Activated CD4-positive, alpha-beta T cell treated with anti-CD3 and anti-CD28 coated beads, Interleukin-2, amount 10 ng/mL, durations not matched to agents 24 days and 14 days (primary cell): ENCODE results near the gene TRIM8. TPM values are rescaled to one million over a fixed set of nuclear protein-coding genes. Genes with fewer than 3 reads are reported as not detected.
"Not testable (repeated sequence)": the region's sequence is repeated elsewhere in the genome, so short reads cannot be mapped to it uniquely, and the experiment has no call there.

Source experiments
- DNase-seq: peaks from one replicate; pipeline ENCODE4 v3.0.0; 2022
- H3K27ac Mint-ChIP-seq: one replicate; pipeline ENCODE4 v1.8.0; 2022; ENCODE audit warnings: mild to moderate bottlenecking, mixed read lengths
- H3K27me3 Mint-ChIP-seq: one replicate; pipeline ENCODE4 v1.8.0; 2022; ENCODE audit warnings: mixed read lengths
- H3K36me3 Mint-ChIP-seq: one replicate; pipeline ENCODE4 v1.8.0; 2022; ENCODE audit warnings: low read depth, mild to moderate bottlenecking, mixed read lengths
- H3K4me1 Mint-ChIP-seq: one replicate; pipeline ENCODE4 v1.8.0; 2021; ENCODE audit warnings: mixed read lengths
- H3K4me3 Mint-ChIP-seq: one replicate; pipeline ENCODE4 v1.8.0; 2022; ENCODE audit warnings: mild to moderate bottlenecking, moderate library complexity, mixed read lengths
- H3K9me3 Mint-ChIP-seq: one replicate; pipeline ENCODE4 v1.8.0; 2021; ENCODE audit warnings: mixed read lengths
- intact Hi-C: fragments of 100-400 bp; cut with micrococcal nuclease; formaldehyde crosslinking; loops from one replicate; pipeline ENCODE4 v1.15.1; 2023
- total RNA-seq: library from RNA; stranded (reverse); gene quantifications from 2 replicates; pipeline ENCODE4 v1.2.3, GENCODE V29; 2022

The TRIM8 gene
- total RNA-seq, 1 donor from 2014 or later = 85.5 TPM

DNA sequence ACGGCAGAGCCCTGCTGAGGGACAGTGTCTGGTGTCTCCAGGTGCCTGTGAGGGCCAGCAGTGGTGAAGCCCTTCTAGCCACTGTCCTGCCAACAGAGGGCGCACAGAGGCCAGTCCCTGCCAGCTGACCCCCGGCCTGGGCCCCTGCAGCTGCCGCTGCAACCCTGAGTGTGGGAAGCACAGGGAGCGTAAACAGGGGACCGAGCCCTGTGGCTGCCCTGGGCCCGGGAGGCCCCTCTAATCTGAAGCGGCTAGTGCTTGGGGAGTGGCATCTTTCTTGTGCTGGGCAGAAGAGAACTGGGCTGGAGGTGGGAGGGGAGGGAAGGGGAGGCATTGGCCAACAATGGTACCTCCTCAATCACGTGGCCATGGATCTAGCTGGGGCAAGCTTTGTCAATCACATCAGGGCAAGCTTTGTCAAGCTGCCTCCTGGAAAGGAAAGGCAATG is 34.6 kb downstream of the TRIM8 start:
- Mint-ChIP-seq H3K36me3 (peaks cover 8% of the 10 kb centered on the region), H3K4me1 (peaks cover 30% of the 10 kb centered on the region), H3K27ac (no peak overlapping the region), H3K27me3 (no peaks in the 10 kb centered on the region), H3K4me3 (no peak overlapping the region), H3K9me3 (no peaks in the 10 kb centered on the region)
- intact Hi-C loops = loop anchor here (5.0 kb wide), 1 partner anchor 33 kb away; the partner anchor contains the start of genes ARL3 and SFXN2
- DNase-seq = peak; percentile 67

DNA sequence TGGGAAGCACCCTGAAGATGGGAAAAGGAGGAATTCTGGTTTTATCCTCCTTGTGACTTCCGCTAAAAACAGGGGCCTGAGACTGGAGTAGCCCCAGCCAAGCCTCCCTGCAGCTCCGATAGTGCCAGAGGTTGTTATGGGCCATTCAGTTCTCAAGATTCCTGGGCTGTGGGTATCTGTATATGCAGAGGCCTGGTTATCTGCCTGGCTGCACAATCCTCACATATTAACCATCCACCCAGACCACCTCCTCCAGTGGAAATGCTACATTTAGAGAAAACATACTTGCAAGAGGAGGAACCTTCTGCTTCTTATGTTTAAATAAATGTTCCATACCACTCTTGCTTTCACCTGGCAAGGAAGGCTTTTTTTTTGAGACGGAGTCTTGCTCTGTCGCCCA is 35.3 kb downstream of the TRIM8 start:
- H3K4me1 Mint-ChIP-seq = peaks cover 23% of the 10 kb centered on the region
- no peak overlapping the region for H3K4me3 Mint-ChIP-seq
- H3K9me3 Mint-ChIP-seq = no peaks in the 10 kb centered on the region
- DNase-seq = no peak
- H3K27me3 Mint-ChIP-seq = no peaks in the 10 kb centered on the region
- intact Hi-C loops = loop anchor here (5.0 kb wide), 1 partner anchor 33 kb away; the partner anchor contains the start of genes ARL3 and SFXN2
- H3K36me3 Mint-ChIP-seq = peaks cover 10% of the 10 kb centered on the region
- no peak overlapping the region for H3K27ac Mint-ChIP-seq

- Mint-ChIP-seq H3K36me3 (peaks cover 16% of the 10 kb centered on the region), H3K27me3 (no peaks in the 10 kb centered on the region), H3K4me3 (no peak overlapping the region), H3K27ac (peak overlapping the region; percentile 1), H3K4me1 (peaks cover 12% of the 10 kb centered on the region), H3K9me3 (no peaks in the 10 kb centered on the region)
- DNase-seq = no peak
- intact Hi-C loops = no loop called here
These were observed 37.4 kb downstream of the TRIM8 start for GRCh38 chr10:102681696-102682095.

DNA sequence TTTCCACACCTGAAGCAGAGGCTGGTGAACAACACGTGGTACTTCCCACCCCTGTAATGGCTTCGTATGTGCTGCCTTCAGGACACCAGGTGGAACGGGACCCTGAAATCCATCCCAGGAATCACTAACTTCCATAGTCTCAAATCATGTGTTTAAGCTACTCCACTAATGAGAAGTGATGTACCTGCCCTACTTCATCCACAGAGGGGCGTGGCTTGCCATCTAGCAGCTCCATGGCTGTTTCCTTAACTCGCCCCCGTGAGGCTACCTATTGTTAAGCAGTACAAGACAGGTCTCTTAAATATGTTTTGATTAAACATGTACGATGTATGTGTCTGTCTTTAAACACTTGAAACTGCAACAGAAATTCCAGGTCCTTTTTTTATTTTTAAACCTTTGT is 38.1 kb downstream of the TRIM8 start:
- peaks cover 12% of the 10 kb centered on the region for H3K4me1 Mint-ChIP-seq
- intact Hi-C loops = no loop called here
- H3K27ac Mint-ChIP-seq = no peak overlapping the region
- no peaks in the 10 kb centered on the region for H3K27me3 Mint-ChIP-seq
- peaks cover 16% of the 10 kb centered on the region for H3K36me3 Mint-ChIP-seq
- H3K4me3 Mint-ChIP-seq = no peak overlapping the region
- no peak for DNase-seq
- H3K9me3 Mint-ChIP-seq = no peaks in the 10 kb centered on the region

GRCh38 chr10:102682981-102683380 is 38.7 kb downstream of the TRIM8 start:
- intact Hi-C loops = no loop called here
- Mint-ChIP-seq H3K4me3 (no peak overlapping the region), H3K9me3 (no peaks in the 10 kb centered on the region), H3K36me3 (peaks cover 16% of the 10 kb centered on the region), H3K27me3 (no peaks in the 10 kb centered on the region), H3K4me1 (peaks cover 12% of the 10 kb centered on the region), H3K27ac (no peak overlapping the region)
- DNase-seq = no peak

DNA sequence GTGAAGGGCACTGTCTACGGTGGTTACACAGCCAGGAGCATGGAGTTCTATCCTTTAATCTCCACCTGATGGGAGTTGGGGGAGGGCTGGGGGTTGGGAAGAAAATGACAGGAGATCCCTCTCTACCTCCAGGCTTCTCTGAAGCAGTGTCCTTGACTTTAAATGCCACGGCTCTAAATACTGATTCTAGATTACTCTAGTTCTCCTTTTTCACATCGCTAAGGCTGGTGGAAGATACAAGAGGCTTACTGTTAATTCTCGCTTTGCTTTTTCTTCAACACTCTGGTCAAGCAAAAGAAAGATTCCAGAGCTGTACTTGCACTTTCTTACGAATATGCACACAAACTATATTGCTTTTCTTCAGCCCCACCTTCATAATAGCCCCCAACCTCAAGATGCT is 39.5 kb downstream of the TRIM8 start:
- Mint-ChIP-seq H3K27me3 (no peaks in the 10 kb centered on the region), H3K27ac (no peak overlapping the region), H3K4me3 (no peak overlapping the region), H3K4me1 (peaks cover 12% of the 10 kb centered on the region), H3K9me3 (no peaks in the 10 kb centered on the region), H3K36me3 (peaks cover 16% of the 10 kb centered on the region)
- intact Hi-C loops = no loop called here
- no peak for DNase-seq

- H3K4me1 Mint-ChIP-seq = no peaks in the 10 kb centered on the region
- peaks cover 3% of the 10 kb centered on the region for H3K36me3 Mint-ChIP-seq
- intact Hi-C loops = no loop called here
These were observed 47.2 kb downstream of the TRIM8 start for GRCh38 chr10:102691285-102692066.

GRCh38 chr10:102695401-102695800 is 51.1 kb downstream of the TRIM8 start:
- H3K4me1 Mint-ChIP-seq, H3K9me3 Mint-ChIP-seq, H3K27me3 Mint-ChIP-seq, H3K27ac Mint-ChIP-seq, DNase-seq, H3K4me3 Mint-ChIP-seq, intact Hi-C loops: not testable (repeated sequence)
- peaks cover 21% of the 10 kb centered on the region for H3K36me3 Mint-ChIP-seq

More at GRCh38 chr10:102691285-102692066, 47.2 kb downstream of the TRIM8 start:
- Mint-ChIP-seq H3K27ac (no peak overlapping the region), H3K9me3 (no peaks in the 10 kb centered on the region), H3K4me3 (no peak overlapping the region), H3K27me3 (no peaks in the 10 kb centered on the region)
- DNase-seq = no peak

- H3K36me3 Mint-ChIP-seq = peaks cover 21% of the 10 kb centered on the region
- H3K27me3 Mint-ChIP-seq = no peaks in the 10 kb centered on the region
- H3K9me3 Mint-ChIP-seq = no peaks in the 10 kb centered on the region
- intact Hi-C loops = no loop called here
- no peaks in the 10 kb centered on the region for H3K4me1 Mint-ChIP-seq
- H3K4me3 Mint-ChIP-seq = no peak overlapping the region
- no peak overlapping the region for H3K27ac Mint-ChIP-seq
- no peak for DNase-seq
These were observed 52.5 kb downstream of the TRIM8 start for GRCh38 chr10:102696736-102697135.

DNA sequence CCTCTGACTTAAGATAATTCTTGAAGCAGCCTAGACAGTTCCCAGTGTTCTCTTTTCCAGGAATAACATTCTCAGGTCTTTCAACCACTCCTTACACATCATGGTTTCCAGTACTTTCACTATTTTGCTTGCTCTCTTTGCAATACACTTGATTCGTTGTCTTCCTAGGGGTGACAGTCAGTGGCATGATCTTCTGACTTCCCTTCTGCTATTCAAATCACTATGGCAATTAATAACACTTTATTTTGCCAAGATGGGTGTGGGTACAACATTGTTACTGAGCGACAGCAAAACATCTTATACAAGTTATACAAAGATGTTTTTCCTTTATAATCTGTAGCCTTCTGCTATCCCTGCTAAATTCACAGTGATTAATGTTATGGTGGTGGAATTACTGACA is 54.6 kb downstream of the TRIM8 start:
- Mint-ChIP-seq H3K9me3 (no peaks in the 10 kb centered on the region), H3K4me3 (no peak overlapping the region), H3K36me3 (peaks cover 21% of the 10 kb centered on the region), H3K27ac (no peak overlapping the region), H3K4me1 (no peaks in the 10 kb centered on the region), H3K27me3 (no peaks in the 10 kb centered on the region)
- intact Hi-C loops = no loop called here
- DNase-seq = no peak

GRCh38 chr10:102701272-102701671 is 57.0 kb downstream of the TRIM8 start:
- intact Hi-C loops = no loop called here
- H3K4me3 Mint-ChIP-seq = no peak overlapping the region
- H3K27me3 Mint-ChIP-seq = no peaks in the 10 kb centered on the region
- H3K36me3 Mint-ChIP-seq = peaks cover 26% of the 10 kb centered on the region
- DNase-seq = no peak
- no peak overlapping the region for H3K27ac Mint-ChIP-seq
- H3K9me3 Mint-ChIP-seq = no peaks in the 10 kb centered on the region
- peaks cover 7% of the 10 kb centered on the region for H3K4me1 Mint-ChIP-seq

- H3K36me3 Mint-ChIP-seq = peaks cover 23% of the 10 kb centered on the region
- H3K4me1 Mint-ChIP-seq = peaks cover 7% of the 10 kb centered on the region
- H3K27ac Mint-ChIP-seq = no peak overlapping the region
- H3K4me3 Mint-ChIP-seq = no peak overlapping the region
- DNase-seq = no peak
- no peaks in the 10 kb centered on the region for H3K9me3 Mint-ChIP-seq
- H3K27me3 Mint-ChIP-seq = no peaks in the 10 kb centered on the region
- intact Hi-C loops = no loop called here
These were observed 57.5 kb downstream of the TRIM8 start for GRCh38 chr10:102701796-102702195.

DNA sequence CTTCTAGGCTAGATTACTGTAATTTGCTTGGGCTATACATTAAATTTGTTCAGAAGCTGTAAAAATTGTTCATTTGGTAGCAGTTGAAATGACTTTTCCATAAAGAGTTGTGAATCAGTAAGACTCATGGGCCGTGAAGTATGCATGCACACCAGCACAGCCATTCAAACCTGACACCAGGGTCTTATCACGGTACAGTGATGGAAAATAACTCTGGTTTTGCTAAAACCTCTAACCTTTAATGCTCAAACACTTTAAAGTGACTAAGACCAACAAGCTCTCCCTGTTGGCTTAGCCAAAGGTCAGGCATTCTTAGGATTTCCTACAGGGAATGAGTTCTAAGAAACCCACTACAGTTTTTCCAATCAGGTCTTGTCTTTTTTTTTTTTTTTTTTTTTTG is 58.5 kb downstream of the TRIM8 start:
- no peaks in the 10 kb centered on the region for H3K9me3 Mint-ChIP-seq
- no peak overlapping the region for H3K4me3 Mint-ChIP-seq
- intact Hi-C loops = no loop called here
- peaks cover 7% of the 10 kb centered on the region for H3K4me1 Mint-ChIP-seq
- no peak overlapping the region for H3K27ac Mint-ChIP-seq
- no peaks in the 10 kb centered on the region for H3K27me3 Mint-ChIP-seq
- no peak for DNase-seq
- peaks cover 19% of the 10 kb centered on the region for H3K36me3 Mint-ChIP-seq

GRCh38 chr10:102704915-102705314 is 60.6 kb downstream of the TRIM8 start:
- no peak for DNase-seq
- H3K36me3 Mint-ChIP-seq = peaks cover 7% of the 10 kb centered on the region

GRCh38 chr10:102705531-102705930 is 61.3 kb downstream of the TRIM8 start:
- intact Hi-C loops = no loop called here
- Mint-ChIP-seq H3K27ac (peak overlapping the region; percentile 36), H3K36me3 (peaks cover 7% of the 10 kb centered on the region), H3K27me3 (no peaks in the 10 kb centered on the region), H3K4me3 (no peak overlapping the region), H3K4me1 (peaks cover 9% of the 10 kb centered on the region), H3K9me3 (no peaks in the 10 kb centered on the region)
- DNase-seq = no peak

More at GRCh38 chr10:102704915-102705314, 60.6 kb downstream of the TRIM8 start:
- Mint-ChIP-seq H3K27me3 (no peaks in the 10 kb centered on the region), H3K27ac (peak overlapping the region; percentile 36), H3K4me3 (no peak overlapping the region), H3K9me3 (no peaks in the 10 kb centered on the region), H3K4me1 (peaks cover 9% of the 10 kb centered on the region)
- intact Hi-C loops = no loop called here
